H9 (cell line): ENCODE measurements around the gene DNER. TPM values are rescaled to one million over a fixed set of nuclear protein-coding genes. Genes with fewer than 3 reads are reported as not detected.

Source experiments
- DNase-seq: peaks from one replicate; pipeline ENCODE4 v3.0.0-alpha.2; 2017
- H2AFZ ChIP-seq: one replicate; pipeline ENCODE4 v1.6.1; 2013; ENCODE audit warnings: mild to moderate bottlenecking, low read length, control low read depth, moderate library complexity
- H2AK5ac ChIP-seq: 2 replicates; pipeline ENCODE4 v1.6.1; 2013; ENCODE audit warnings: low read length, control low read depth, mixed read lengths; ENCODE audit not compliant: insufficient read length
- H2BK120ac ChIP-seq: one replicate; pipeline ENCODE4 v1.6.1; 2013; ENCODE audit warnings: low read depth, mild to moderate bottlenecking, low read length, control low read depth, inconsistent platforms; ENCODE audit not compliant: poor library complexity, severe bottlenecking
- H2BK12ac ChIP-seq: 2 replicates; pipeline ENCODE4 v1.6.1; 2013; ENCODE audit warnings: low read length, control low read depth, mixed read lengths, low read depth; ENCODE audit not compliant: insufficient read length
- H2BK15ac ChIP-seq: 2 replicates; pipeline ENCODE4 v1.6.1; 2013; ENCODE audit warnings: low read depth, low read length, control low read depth
- H2BK20ac ChIP-seq: one replicate; pipeline ENCODE4 v1.6.1; 2013; ENCODE audit warnings: low read depth, mild to moderate bottlenecking, low read length, control low read depth, inconsistent platforms; ENCODE audit not compliant: poor library complexity, severe bottlenecking
- H2BK5ac ChIP-seq: 2 replicates; pipeline ENCODE4 v1.6.1; 2013; ENCODE audit warnings: low read length, control low read depth, mixed read lengths; ENCODE audit not compliant: insufficient read length
- H3K14ac ChIP-seq: 2 replicates; pipeline ENCODE4 v1.6.1; 2013; ENCODE audit warnings: low read length, control low read depth; ENCODE audit not compliant: insufficient read depth
- H3K18ac ChIP-seq: 2 replicates; pipeline ENCODE4 v1.6.1; 2013; ENCODE audit warnings: low read depth, mild to moderate bottlenecking, mixed read lengths, low read length, control low read depth; ENCODE audit not compliant: insufficient read length
- H3K23ac ChIP-seq: 2 replicates; pipeline ENCODE4 v1.6.1; 2013; ENCODE audit warnings: low read length, control low read depth, mixed read lengths, low read depth; ENCODE audit not compliant: insufficient read length
- H3K23me2 ChIP-seq: 2 replicates; pipeline ENCODE4 v1.6.1; 2013; ENCODE audit warnings: low read depth, mild to moderate bottlenecking, mixed read lengths, low read length, control low read depth; ENCODE audit not compliant: insufficient read length, poor library complexity, severe bottlenecking
- H3K27ac ChIP-seq: 2 replicates; pipeline ENCODE4 v1.5.1; 2013; ENCODE audit warnings: low read length, control low read depth, mixed read lengths, low read depth; ENCODE audit not compliant: insufficient read length
- H3K27me3 ChIP-seq: 2 replicates; pipeline ENCODE4 v1.6.1; 2013; ENCODE audit warnings: low read length, control low read depth, inconsistent platforms; ENCODE audit not compliant: insufficient read depth
- H3K4ac ChIP-seq: 2 replicates; pipeline ENCODE4 v1.6.1; 2013; ENCODE audit warnings: low read depth, mild to moderate bottlenecking, control low read depth, inconsistent platforms, low read length, moderate library complexity
- H3K4me1 ChIP-seq: 2 replicates; pipeline ENCODE4 v1.6.1; 2013; ENCODE audit warnings: low read length, control low read depth, inconsistent platforms; ENCODE audit not compliant: insufficient read depth
- H3K4me2 ChIP-seq: 2 replicates; pipeline ENCODE4 v1.6.1; 2013; ENCODE audit warnings: low read length, control low read depth, mixed read lengths; ENCODE audit not compliant: insufficient read length, insufficient read depth
- H3K56ac ChIP-seq: 2 replicates; pipeline ENCODE4 v1.6.1; 2013; ENCODE audit warnings: low read depth, mild to moderate bottlenecking, mixed read lengths, low read length, control low read depth; ENCODE audit not compliant: insufficient read length
- H3K79me1 ChIP-seq: 2 replicates; pipeline ENCODE4 v1.6.1; 2013; ENCODE audit warnings: low read depth, mild to moderate bottlenecking, moderate library complexity, low read length, control low read depth, inconsistent platforms; ENCODE audit not compliant: insufficient read depth, poor library complexity, severe bottlenecking
- H3K79me2 ChIP-seq: 2 replicates; pipeline ENCODE4 v1.6.1; 2013; ENCODE audit warnings: low read length, control low read depth, inconsistent platforms; ENCODE audit not compliant: insufficient read depth
- H3K9ac ChIP-seq: 2 replicates; pipeline ENCODE4 v1.6.1; 2013; ENCODE audit warnings: low read length, control low read depth, mixed read lengths; ENCODE audit not compliant: insufficient read length; ENCODE audit errors: extremely low read depth
- H3K9me3 ChIP-seq: one replicate; pipeline ENCODE4 v1.6.1; 2013; ENCODE audit warnings: low read depth, low read length, inconsistent platforms; ENCODE audit not compliant: control insufficient read depth
- H3T11ph ChIP-seq: one replicate; pipeline ENCODE4 v1.6.1; 2013; ENCODE audit warnings: mild to moderate bottlenecking, low read length, control low read depth, inconsistent platforms
- H4K20me1 ChIP-seq: one replicate; pipeline ENCODE4 v1.6.1; 2013; ENCODE audit not compliant: control insufficient read depth, insufficient read length, insufficient read depth
- H4K5ac ChIP-seq: 2 replicates; pipeline ENCODE4 v1.6.1; 2013; ENCODE audit warnings: low read depth, mild to moderate bottlenecking, mixed read lengths, low read length, control low read depth; ENCODE audit not compliant: insufficient read length
- H4K8ac ChIP-seq: replicated peaks from 2 replicates; pipeline ENCODE4 v1.6.1; 2013; ENCODE audit warnings: low read length, control low read depth, mixed read lengths, low read depth; ENCODE audit not compliant: insufficient read length
- H4K91ac ChIP-seq: 2 replicates; pipeline ENCODE4 v1.6.1; 2013; ENCODE audit warnings: low read depth, mild to moderate bottlenecking, moderate library complexity, mixed read lengths, low read length, control low read depth; ENCODE audit not compliant: insufficient read length
- H3K27ac Mint-ChIP-seq, 3 experiments: 2 replicates in 2 of 3; 3 replicates in 1 of 3; pipeline ENCODE4 v1.8.0; 2020 to 2021; ENCODE audit warnings: mixed read lengths in 3 of 3, mild to moderate bottlenecking in 1 of 3, moderate library complexity in 1 of 3
- H3K27me3 Mint-ChIP-seq: 2 replicates; pipeline ENCODE4 v1.8.0; 2021; ENCODE audit warnings: low read depth, mild to moderate bottlenecking, moderate library complexity, mixed read lengths
- H3K36me3 Mint-ChIP-seq, 3 experiments: 2 replicates in 2 of 3; 3 replicates in 1 of 3; pipeline ENCODE4 v1.8.0; 2020 to 2021; ENCODE audit warnings: low read depth in 3 of 3, mixed read lengths in 3 of 3; ENCODE audit not compliant: insufficient read depth in 1 of 3
- H3K4me1 Mint-ChIP-seq, 2 experiments: 2 replicates each; pipeline ENCODE4 v1.8.0; 2020; ENCODE audit warnings: mixed read lengths in 2 of 2
- H3K4me3 Mint-ChIP-seq, 2 experiments: 2 replicates in 1 of 2; 3 replicates in 1 of 2; pipeline ENCODE4 v1.8.0; 2020 to 2021; ENCODE audit warnings: mild to moderate bottlenecking in 2 of 2, mixed read lengths in 2 of 2, moderate library complexity in 1 of 2
- H3K9me3 Mint-ChIP-seq, 2 experiments: 2 replicates in 1 of 2; 3 replicates in 1 of 2; pipeline ENCODE4 v1.8.0; 2020; ENCODE audit warnings: mild to moderate bottlenecking in 2 of 2, mixed read lengths in 2 of 2, moderate library complexity in 1 of 2
- CTCF ChIP-seq: fragments of 200-600 bp; sonication (generic); conservative IDR thresholded peaks from 3 replicates; pipeline ENCODE4 v1.8.0; 2021; ENCODE audit warnings: antibody characterized with exemption, mild to moderate bottlenecking
- WGBS: extraction: QIAGEN DNeasy Blood & Tissue Kit; methylation state at CpG from one replicate; pipeline ENCODE4 v1.1.7; 2013; ENCODE audit warnings: missing lambda C conversion rate, low lambda C conversion rate, mixed read lengths; ENCODE audit not compliant: insufficient read length; ENCODE audit errors: extremely low coverage; 5-methylcytosine and 5-hydroxymethylcytosine counted together
- total RNA-seq: library from RNA; stranded (reverse); gene quantifications from 2 replicates; pipeline ENCODE4 v1.2.1, GENCODE V29; 2021

Gene DNER
- total RNA-seq, 1 experiment from 2014 or later, result 1.0 TPM

- H4K91ac ChIP-seq, result no peak overlapping the region
- no peak overlapping the region for H2BK12ac ChIP-seq
- no peak overlapping the region for H3K56ac ChIP-seq
- H4K20me1 ChIP-seq, result no peaks in the 10 kb centered on the region
- no peaks in the 10 kb centered on the region for H3K9me3 Mint-ChIP-seq
- H3K18ac ChIP-seq, result no peak overlapping the region
- H3K27ac Mint-ChIP-seq, result no peak overlapping the region
- H4K5ac ChIP-seq, result no peak overlapping the region
- no peak overlapping the region for H4K8ac ChIP-seq
- no peak overlapping the region for H3K9ac ChIP-seq
- no peak for TF ChIP-seq CTCF
- no peaks in the 10 kb centered on the region for H3K79me1 ChIP-seq
- no peak overlapping the region for H2AK5ac ChIP-seq
- no peak overlapping the region for H3K4me3 Mint-ChIP-seq
- no peaks in the 10 kb centered on the region; the same call in 1 of the 2 replicates for H3K79me2 ChIP-seq
- H3K9me3 ChIP-seq, result no peaks in the 10 kb centered on the region
- H3K27me3 ChIP-seq, result no peaks in the 10 kb centered on the region
- no peak overlapping the region for H3K27ac ChIP-seq
- no peak overlapping the region for H3K4ac ChIP-seq
- H2BK20ac ChIP-seq, result no peak overlapping the region
- no peak for DNase-seq
- no peaks in the 10 kb centered on the region for H3K4me1 ChIP-seq
- H2BK15ac ChIP-seq, result no peak overlapping the region
- H3K4me1 Mint-ChIP-seq, result no peaks in the 10 kb centered on the region
- 100% methylated on average over 5 of the region's 5 CpGs for WGBS
- no peak overlapping the region for H2AFZ ChIP-seq
- no peak overlapping the region for H3K23ac ChIP-seq
- H3K14ac ChIP-seq, result no peak overlapping the region
- no peaks in the 10 kb centered on the region for H3K27me3 Mint-ChIP-seq
- H3K4me2 ChIP-seq, result no peak overlapping the region
- H3K36me3 Mint-ChIP-seq, result no peaks in the 10 kb centered on the region
- no peak overlapping the region for H2BK5ac ChIP-seq
- no peaks in the 10 kb centered on the region for H3K23me2 ChIP-seq
- H3T11ph ChIP-seq, result no peak overlapping the region
- no peak overlapping the region for H2BK120ac ChIP-seq
Observed at GRCh38 chr2:229563388-229563787, 151.0 kb downstream of the DNER start.
